HCT116 (cell line): ENCODE measurements around the gene PCDHB13.
"Not testable (repeated sequence)": the region's sequence is repeated elsewhere in the genome, so short reads cannot be mapped to it uniquely, and the experiment has no call there.

ENCODE experiments used
- CTCF ChIP-seq, 3 experiments: fragments of 200-600 bp in 1 of 3; sonication (generic) in 1 of 3; IDR thresholded peaks in 2 of 3; conservative IDR thresholded peaks in 1 of 3; 2 replicates each; pipeline ENCODE4 v1.5.1; 2012 to 2017; ENCODE audit warnings: low read depth in 2 of 3, low read length in 2 of 3, antibody characterized with exemption in 1 of 3, borderline replicate concordance in 1 of 3, control low read depth in 1 of 3, mild to moderate bottlenecking in 1 of 3, mixed read lengths in 1 of 3, mixed run types in 1 of 3, moderate library complexity in 1 of 3; ENCODE audit not compliant: insufficient read depth in 1 of 3
- EZH2 ChIP-seq: fragments of 200-600 bp; sonication (generic); IDR thresholded peaks from 2 replicates; pipeline ENCODE4 v1.6.1; 2017; ENCODE audit warnings: antibody characterized with exemption, mixed run types
- TCF7L2 ChIP-seq: IDR thresholded peaks from 2 replicates; pipeline ENCODE4 v1.7.0; 2011; ENCODE audit warnings: borderline replicate concordance, inconsistent platforms; ENCODE audit not compliant: insufficient read depth, insufficient read length; ENCODE audit errors: extremely low read depth

GRCh38 chr5:141184117-141184855 is 29.4 kb upstream of the PCDHB13 start:
- TF ChIP-seq CTCF (IDR thresholded peaks at IDR 0.05 in 2 of 3, conservative IDR thresholded peaks at IDR 0.05 in 1 of 3; ENCODE audit: borderline replicate concordance in 1 of 3, insufficient read depth in 1 of 3, low read depth in 2 of 3, low read length in 2 of 3); EZH2; TCF7L2: not testable (repeated sequence)
